ENCODE results near the gene SMARCD2.

SMARCD2 gene

GRCh38 chr17:63854709-63855108 is 12.2 kb upstream of the SMARCD2 start:
- Mint-ChIP-seq H3K27me3 (ENCODE audit: low read depth) (peaks cover 22% of the 10 kb centered on the region), H3K36me3 (ENCODE audit: low read depth) (no peaks in the 10 kb centered on the region), H3K4me3 (no peak overlapping the region), H3K9me3 (no peaks in the 10 kb centered on the region), H3K4me1 (no peaks in the 10 kb centered on the region), H3K27ac (no peak overlapping the region)
- TF ChIP-seq, protein P1, sequence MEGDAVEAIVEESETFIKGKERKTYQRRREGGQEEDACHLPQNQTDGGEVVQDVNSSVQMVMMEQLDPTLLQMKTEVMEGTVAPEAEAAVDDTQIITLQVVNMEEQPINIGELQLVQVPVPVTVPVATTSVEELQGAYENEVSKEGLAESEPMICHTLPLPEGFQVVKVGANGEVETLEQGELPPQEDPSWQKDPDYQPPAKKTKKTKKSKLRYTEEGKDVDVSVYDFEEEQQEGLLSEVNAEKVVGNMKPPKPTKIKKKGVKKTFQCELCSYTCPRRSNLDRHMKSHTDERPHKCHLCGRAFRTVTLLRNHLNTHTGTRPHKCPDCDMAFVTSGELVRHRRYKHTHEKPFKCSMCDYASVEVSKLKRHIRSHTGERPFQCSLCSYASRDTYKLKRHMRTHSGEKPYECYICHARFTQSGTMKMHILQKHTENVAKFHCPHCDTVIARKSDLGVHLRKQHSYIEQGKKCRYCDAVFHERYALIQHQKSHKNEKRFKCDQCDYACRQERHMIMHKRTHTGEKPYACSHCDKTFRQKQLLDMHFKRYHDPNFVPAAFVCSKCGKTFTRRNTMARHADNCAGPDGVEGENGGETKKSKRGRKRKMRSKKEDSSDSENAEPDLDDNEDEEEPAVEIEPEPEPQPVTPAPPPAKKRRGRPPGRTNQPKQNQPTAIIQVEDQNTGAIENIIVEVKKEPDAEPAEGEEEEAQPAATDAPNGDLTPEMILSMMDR (IDR thresholded peaks at IDR 0.05; ENCODE audit: unreplicated experiment in 3 of 3), result no peak

GRCh38 chr17:63853260-63853659 is 10.8 kb upstream of the SMARCD2 start:
- H3K27ac Mint-ChIP-seq, result no peak overlapping the region

DNA sequence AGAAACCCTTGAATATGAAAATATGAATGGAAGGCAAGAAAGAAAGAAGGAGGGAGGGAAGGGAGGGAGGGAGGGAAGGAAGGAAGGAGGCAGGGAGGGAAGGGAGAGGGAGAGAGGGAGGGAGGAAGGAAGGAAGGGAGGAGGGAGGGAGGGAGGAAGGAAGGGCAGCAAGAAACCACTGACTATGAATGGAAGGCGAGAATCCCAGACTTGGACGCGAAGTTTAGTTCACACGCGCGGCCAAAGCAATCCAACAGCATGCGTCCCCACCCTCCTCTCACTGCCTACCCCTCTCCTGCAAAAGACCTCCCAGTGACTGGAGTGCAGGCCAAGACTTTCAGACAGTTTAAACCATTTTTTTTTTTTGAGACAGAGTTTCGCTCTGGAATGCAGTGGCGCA is 7.9 kb upstream of the SMARCD2 start:
- Mint-ChIP-seq H3K4me3 (no peak overlapping the region), H3K27ac (no peak overlapping the region), H3K9me3 (peaks cover 4% of the 10 kb centered on the region), H3K36me3 (ENCODE audit: low read depth) (no peaks in the 10 kb centered on the region), H3K27me3 (ENCODE audit: low read depth) (peaks cover 14% of the 10 kb centered on the region), H3K4me1 (peaks cover 5% of the 10 kb centered on the region)
- TF ChIP-seq, protein P1 (IDR thresholded peaks at IDR 0.05; ENCODE audit: unreplicated experiment in 3 of 3), result no peak

More at GRCh38 chr17:63853260-63853659, 10.8 kb upstream of the SMARCD2 start:
- peaks cover 5% of the 10 kb centered on the region for H3K4me1 Mint-ChIP-seq
- H3K36me3 Mint-ChIP-seq (ENCODE audit: low read depth), result no peaks in the 10 kb centered on the region
- H3K9me3 Mint-ChIP-seq, result no peaks in the 10 kb centered on the region
- H3K27me3 Mint-ChIP-seq (ENCODE audit: low read depth), result peaks cover 18% of the 10 kb centered on the region
- no peak overlapping the region for H3K4me3 Mint-ChIP-seq
- TF ChIP-seq, protein P1 (IDR thresholded peaks at IDR 0.05; ENCODE audit: unreplicated experiment in 3 of 3), result no peak

DNA sequence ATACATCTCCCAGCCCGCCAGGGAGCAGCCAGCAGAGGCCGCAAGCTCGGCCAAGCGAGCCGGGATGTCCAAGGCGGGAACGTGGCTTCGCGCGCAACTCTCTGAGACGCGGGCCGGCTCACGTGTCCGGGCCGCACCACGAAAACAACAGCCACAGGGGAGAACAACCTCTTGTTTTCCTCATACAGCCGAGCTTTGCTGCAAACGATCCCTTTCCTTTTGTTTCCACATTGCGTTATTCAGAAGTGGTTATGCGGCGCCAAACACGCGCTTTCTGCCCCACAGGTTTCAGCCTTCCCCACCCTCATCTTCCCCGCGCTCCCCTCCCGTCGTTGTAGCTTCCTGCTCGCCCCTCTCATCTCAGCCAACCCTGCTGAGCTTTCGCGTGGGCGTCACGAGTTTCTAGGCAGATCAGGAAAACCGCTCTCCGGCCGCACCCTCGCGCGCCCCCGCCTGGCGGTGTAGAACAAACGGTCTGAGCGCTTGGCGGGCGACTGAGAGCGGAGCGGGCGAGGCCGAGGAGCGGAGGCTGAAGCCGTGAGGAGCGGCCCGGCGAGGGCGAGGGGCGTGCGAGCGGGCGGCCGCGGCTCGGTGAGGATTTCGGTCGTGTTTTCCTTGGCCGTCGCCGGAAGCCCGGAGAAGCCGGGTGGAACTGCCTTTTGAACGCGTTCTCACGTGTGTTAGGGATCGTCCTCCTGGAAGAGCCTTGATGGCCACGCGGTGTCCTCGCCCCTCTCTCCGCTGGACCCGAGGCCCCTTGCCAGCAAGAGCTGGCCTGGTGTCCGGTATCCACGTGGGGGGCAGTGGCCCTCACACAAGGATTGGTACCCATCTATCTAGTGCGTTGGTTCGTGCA is 6.6 kb upstream of the SMARCD2 start:
- Mint-ChIP-seq H3K36me3 (ENCODE audit: low read depth) (no peaks in the 10 kb centered on the region), H3K27ac (peak overlapping the region; percentile 79 to 92 (median 82)), H3K27me3 (ENCODE audit: low read depth) (peaks cover 4% of the 10 kb centered on the region), H3K4me1 (peaks cover 9% of the 10 kb centered on the region), H3K4me3 (peak overlapping the region; percentile 69 to 84 (median 73)), H3K9me3 (peaks cover 4% of the 10 kb centered on the region)
- TF ChIP-seq, protein P1 (IDR thresholded peaks at IDR 0.05; ENCODE audit: unreplicated experiment in 3 of 3), result peak; percentile 51 to 70 (median 52)

GRCh38 chr17:63847525-63848249 is 5.2 kb upstream of the SMARCD2 start:
- Mint-ChIP-seq H3K4me1 (peaks cover 14% of the 10 kb centered on the region), H3K27me3 (ENCODE audit: low read depth) (peaks cover 4% of the 10 kb centered on the region), H3K27ac (peak overlapping the region in 2 of 3 experiments; percentile 34 to 74), H3K4me3 (peak overlapping the region; percentile 23 to 61 (median 26)), H3K9me3 (peaks cover 4% of the 10 kb centered on the region), H3K36me3 (ENCODE audit: low read depth) (no peaks in the 10 kb centered on the region)
- TF ChIP-seq, protein P1 (IDR thresholded peaks at IDR 0.05; ENCODE audit: unreplicated experiment in 3 of 3), result no peak

Measured in nephron (organoid).